ENCODE data around the gene TNFSF8.

GRCh38 chr9:114878879-114879564, 51.4 kb downstream of the TNFSF8 start:
- TF ChIP-seq CTCF (IDR thresholded peaks at IDR 0.05) (no peak), POLR2A (IDR thresholded peaks at IDR 0.05) (no peak), EP300 (IDR thresholded peaks at IDR 0.05) (no peak)
